ENCODE data around the gene RRP1.
A peak's percentile ranks its signal among the peaks of the same experiment; 100 is the strongest.
"Not testable (repeated sequence)": the region's sequence is repeated elsewhere in the genome, so short reads cannot be mapped to it uniquely, and the experiment has no call there.

Gene RRP1

GRCh38 chr21:43819511-43820405 is 30.4 kb downstream of the RRP1 start:
- no peak for DNase-seq

GRCh38 chr21:43820466-43820865 is 31.1 kb downstream of the RRP1 start:
- no peak for DNase-seq

GRCh38 chr21:43822166-43822565 is 32.8 kb downstream of the RRP1 start:
- not testable (repeated sequence) for DNase-seq

GRCh38 chr21:43822741-43823140 is 33.4 kb downstream of the RRP1 start:
- DNase-seq = not testable (repeated sequence)

- DNase-seq = no peak
Measured at GRCh38 chr21:43824333-43825241, 35.2 kb downstream of the RRP1 start.

GRCh38 chr21:43825242-43825935 is 36.0 kb downstream of the RRP1 start:
- no peak for DNase-seq

GRCh38 chr21:43825936-43826622 is 36.7 kb downstream of the RRP1 start:
- DNase-seq = peak; percentile 48

GRCh38 chr21:43826623-43826974 is 37.2 kb downstream of the RRP1 start:
- DNase-seq = no peak

GRCh38 chr21:43827015-43827611 is 37.7 kb downstream of the RRP1 start:
- no peak for DNase-seq

GRCh38 chr21:43829161-43829560 is 39.8 kb downstream of the RRP1 start:
- no peak for DNase-seq

- no peak for DNase-seq
Measured at GRCh38 chr21:43829575-43830119, 40.3 kb downstream of the RRP1 start.

GRCh38 chr21:43832158-43832550 is 42.8 kb downstream of the RRP1 start:
- no peak for DNase-seq

- DNase-seq = no peak
Measured at GRCh38 chr21:43832648-43833047, 43.3 kb downstream of the RRP1 start.

GRCh38 chr21:43834146-43834905 is 44.9 kb downstream of the RRP1 start:
- no peak for DNase-seq

- no peak for DNase-seq
Measured at GRCh38 chr21:43835050-43835449, 45.7 kb downstream of the RRP1 start.

- no peak for DNase-seq
Measured at GRCh38 chr21:43835861-43836260, 46.5 kb downstream of the RRP1 start.

GRCh38 chr21:43836616-43837015 is 47.2 kb downstream of the RRP1 start:
- no peak for DNase-seq

- DNase-seq = no peak
Measured at GRCh38 chr21:43840259-43840658, 50.9 kb downstream of the RRP1 start.

GRCh38 chr21:43842742-43843141 is 53.4 kb downstream of the RRP1 start:
- no peak for DNase-seq

GRCh38 chr21:43844906-43845305 is 55.5 kb downstream of the RRP1 start:
- not testable (repeated sequence) for DNase-seq

GRCh38 chr21:43845386-43845785 is 56.0 kb downstream of the RRP1 start:
- no peak for DNase-seq
